ENCODE data around the gene TP53I13.

TP53I13 gene

DNA sequence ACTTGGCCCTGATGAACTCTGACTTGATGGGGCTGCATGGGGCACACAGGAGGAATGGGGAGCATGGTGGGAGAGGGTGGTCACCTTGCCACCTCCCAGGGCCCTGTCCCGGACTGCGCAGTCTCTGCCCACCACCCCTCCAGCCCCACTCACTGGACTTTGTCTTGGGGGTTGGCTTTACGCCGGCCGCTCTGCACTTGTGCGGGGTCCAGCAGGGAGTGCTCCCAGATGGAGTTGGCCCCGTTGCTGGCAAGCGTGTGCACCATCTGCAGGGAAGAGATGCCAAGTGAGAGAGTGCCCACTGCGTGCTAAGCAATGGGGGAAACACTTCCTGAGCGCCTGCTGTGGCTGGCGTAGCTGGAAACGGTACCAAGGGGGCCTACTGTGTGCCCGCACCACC, 14.3 kb downstream of the TP53I13 start:
- Mint-ChIP-seq H3K27ac (peak overlapping the region; percentile 67), H3K4me1 (ENCODE audit: low read depth) (peaks cover 60% of the 10 kb centered on the region)

GRCh38 chr17:29583324-29584248, 15.1 kb downstream of the TP53I13 start:
- H3K4me3 Mint-ChIP-seq: no peak overlapping the region
- H3K27ac Mint-ChIP-seq: peak overlapping the region; percentile 94
- no peaks in the 10 kb centered on the region for H3K27me3 Mint-ChIP-seq
- peaks cover 76% of the 10 kb centered on the region for H3K36me3 Mint-ChIP-seq (ENCODE audit: low read depth)
- peaks cover 65% of the 10 kb centered on the region for H3K4me1 Mint-ChIP-seq (ENCODE audit: low read depth)
- DNase-seq: no peak
- no peaks in the 10 kb centered on the region for H3K9me3 Mint-ChIP-seq

More for the DNA sequence above, 14.3 kb downstream of the TP53I13 start:
- no peak for DNase-seq
- H3K9me3 Mint-ChIP-seq: no peaks in the 10 kb centered on the region
- H3K36me3 Mint-ChIP-seq (ENCODE audit: low read depth): peaks cover 76% of the 10 kb centered on the region
- H3K4me3 Mint-ChIP-seq: no peak overlapping the region
- no peaks in the 10 kb centered on the region for H3K27me3 Mint-ChIP-seq

DNA sequence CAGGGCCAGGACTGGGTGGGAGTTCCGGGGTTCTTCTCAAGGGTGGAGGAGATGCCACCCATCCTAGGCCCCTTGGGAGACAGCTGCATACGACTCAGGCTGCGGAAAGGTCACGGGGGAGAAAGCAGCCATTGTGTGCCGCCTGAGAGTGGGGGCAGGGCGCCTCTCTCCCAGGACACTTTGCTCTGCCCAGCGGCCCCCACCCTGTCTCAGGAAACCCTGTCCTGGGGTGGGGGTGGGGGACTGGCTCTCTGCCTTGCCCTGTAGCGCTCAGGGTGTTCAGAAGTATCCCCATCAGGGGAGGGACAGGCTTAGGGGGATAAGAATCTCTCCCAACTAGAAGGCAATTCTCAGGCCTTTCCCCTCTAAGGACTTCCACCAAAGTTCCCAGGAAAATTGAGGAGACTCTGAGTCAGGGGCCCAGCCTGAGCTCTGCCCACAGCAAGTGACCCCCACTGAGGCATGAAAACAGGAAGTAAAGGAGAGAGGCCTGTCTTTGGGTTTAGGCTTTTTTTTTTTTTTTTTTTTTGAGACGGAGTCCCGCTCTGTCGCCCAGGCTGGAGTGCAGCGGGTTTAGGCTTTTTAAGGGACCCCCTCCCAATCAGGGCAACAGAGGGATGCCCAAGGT, 16.1 kb downstream of the TP53I13 start:
- no peak for DNase-seq
- H3K27ac Mint-ChIP-seq: peak overlapping the region; percentile 94

GRCh38 chr17:29585080-29585751, 16.7 kb downstream of the TP53I13 start:
- peak overlapping the region; percentile 51 for H3K4me3 Mint-ChIP-seq
- H3K4me1 Mint-ChIP-seq (ENCODE audit: low read depth): peaks cover 66% of the 10 kb centered on the region

More for the DNA sequence above, 16.1 kb downstream of the TP53I13 start:
- no peak overlapping the region for H3K4me3 Mint-ChIP-seq
- H3K4me1 Mint-ChIP-seq (ENCODE audit: low read depth): peaks cover 65% of the 10 kb centered on the region
- no peaks in the 10 kb centered on the region for H3K27me3 Mint-ChIP-seq
- H3K9me3 Mint-ChIP-seq: no peaks in the 10 kb centered on the region
- peaks cover 68% of the 10 kb centered on the region for H3K36me3 Mint-ChIP-seq (ENCODE audit: low read depth)

GRCh38 chr17:29586676-29587469, 18.4 kb downstream of the TP53I13 start:
- H3K9me3 Mint-ChIP-seq: no peaks in the 10 kb centered on the region
- H3K27ac Mint-ChIP-seq: peak overlapping the region; percentile 94
- peaks cover 71% of the 10 kb centered on the region for H3K4me1 Mint-ChIP-seq (ENCODE audit: low read depth)
- no peaks in the 10 kb centered on the region for H3K27me3 Mint-ChIP-seq
- DNase-seq: no peak
- peak overlapping the region; percentile 96 for H3K4me3 Mint-ChIP-seq
- peaks cover 45% of the 10 kb centered on the region for H3K36me3 Mint-ChIP-seq (ENCODE audit: low read depth)

More at GRCh38 chr17:29585080-29585751, 16.7 kb downstream of the TP53I13 start:
- Mint-ChIP-seq H3K9me3 (no peaks in the 10 kb centered on the region), H3K27me3 (no peaks in the 10 kb centered on the region), H3K27ac (peak overlapping the region; percentile 94), H3K36me3 (ENCODE audit: low read depth) (peaks cover 62% of the 10 kb centered on the region)
- DNase-seq: no peak

DNA sequence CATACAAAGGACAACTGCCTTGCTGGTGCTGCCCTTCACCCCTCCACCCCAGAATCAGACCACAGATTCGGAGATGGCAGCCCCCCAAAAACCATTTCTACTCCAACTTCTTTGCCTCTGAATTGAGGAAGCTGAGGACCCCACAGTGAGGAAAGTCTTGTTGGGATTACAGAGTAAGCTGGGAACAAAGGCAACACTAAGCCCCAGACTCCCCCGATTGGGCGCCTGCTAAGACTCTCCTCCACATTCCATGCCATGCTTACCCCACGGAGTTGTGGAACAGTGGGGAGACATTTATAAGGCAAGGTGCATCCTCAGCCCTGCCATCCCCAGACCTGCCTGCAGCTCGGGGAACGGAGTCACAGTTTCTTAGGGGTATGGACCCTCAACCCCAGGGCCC, 19.1 kb downstream of the TP53I13 start:
- Mint-ChIP-seq H3K27ac (peak overlapping the region; percentile 94), H3K27me3 (no peaks in the 10 kb centered on the region), H3K9me3 (no peaks in the 10 kb centered on the region), H3K4me1 (ENCODE audit: low read depth) (peaks cover 74% of the 10 kb centered on the region), H3K36me3 (ENCODE audit: low read depth) (peaks cover 38% of the 10 kb centered on the region), H3K4me3 (peak overlapping the region; percentile 96)
- DNase-seq: no peak

- H3K27me3 Mint-ChIP-seq: no peaks in the 10 kb centered on the region
- no peak for DNase-seq
- peaks cover 78% of the 10 kb centered on the region for H3K4me1 Mint-ChIP-seq (ENCODE audit: low read depth)
- peak overlapping the region; percentile 96 for H3K4me3 Mint-ChIP-seq
- H3K27ac Mint-ChIP-seq: peak overlapping the region; percentile 94
- no peaks in the 10 kb centered on the region for H3K9me3 Mint-ChIP-seq
- peaks cover 33% of the 10 kb centered on the region for H3K36me3 Mint-ChIP-seq (ENCODE audit: low read depth)
Measured at GRCh38 chr17:29588017-29588561, 19.6 kb downstream of the TP53I13 start.

GRCh38 chr17:29588562-29589411, 20.3 kb downstream of the TP53I13 start:
- H3K9me3 Mint-ChIP-seq: no peaks in the 10 kb centered on the region
- peaks cover 27% of the 10 kb centered on the region for H3K36me3 Mint-ChIP-seq (ENCODE audit: low read depth)
- H3K27ac Mint-ChIP-seq: peak overlapping the region; percentile 94
- peaks cover 75% of the 10 kb centered on the region for H3K4me1 Mint-ChIP-seq (ENCODE audit: low read depth)
- peak overlapping the region; percentile 96 for H3K4me3 Mint-ChIP-seq
- DNase-seq: peak; percentile 73
- H3K27me3 Mint-ChIP-seq: no peaks in the 10 kb centered on the region

GRCh38 chr17:29589524-29590410, 21.3 kb downstream of the TP53I13 start, which contains the start of gene GIT1:
TSS of gene GIT1 (minus strand) at chr17:29589648. CDS start at chr17:29589378, 270 bp downstream.
- H3K9me3 Mint-ChIP-seq: no peaks in the 10 kb centered on the region
- H3K27me3 Mint-ChIP-seq: no peaks in the 10 kb centered on the region
- DNase-seq: peak; percentile 89
- H3K4me3 Mint-ChIP-seq: peak within 1 kb of the TSS; percentile 96
- H3K4me1 Mint-ChIP-seq (ENCODE audit: low read depth): peaks cover 74% of the 10 kb centered on the region
- peaks cover 26% of the 10 kb centered on the region for H3K36me3 Mint-ChIP-seq (ENCODE audit: low read depth)
- peak within 1 kb of the TSS; percentile 94 for H3K27ac Mint-ChIP-seq

DNA sequence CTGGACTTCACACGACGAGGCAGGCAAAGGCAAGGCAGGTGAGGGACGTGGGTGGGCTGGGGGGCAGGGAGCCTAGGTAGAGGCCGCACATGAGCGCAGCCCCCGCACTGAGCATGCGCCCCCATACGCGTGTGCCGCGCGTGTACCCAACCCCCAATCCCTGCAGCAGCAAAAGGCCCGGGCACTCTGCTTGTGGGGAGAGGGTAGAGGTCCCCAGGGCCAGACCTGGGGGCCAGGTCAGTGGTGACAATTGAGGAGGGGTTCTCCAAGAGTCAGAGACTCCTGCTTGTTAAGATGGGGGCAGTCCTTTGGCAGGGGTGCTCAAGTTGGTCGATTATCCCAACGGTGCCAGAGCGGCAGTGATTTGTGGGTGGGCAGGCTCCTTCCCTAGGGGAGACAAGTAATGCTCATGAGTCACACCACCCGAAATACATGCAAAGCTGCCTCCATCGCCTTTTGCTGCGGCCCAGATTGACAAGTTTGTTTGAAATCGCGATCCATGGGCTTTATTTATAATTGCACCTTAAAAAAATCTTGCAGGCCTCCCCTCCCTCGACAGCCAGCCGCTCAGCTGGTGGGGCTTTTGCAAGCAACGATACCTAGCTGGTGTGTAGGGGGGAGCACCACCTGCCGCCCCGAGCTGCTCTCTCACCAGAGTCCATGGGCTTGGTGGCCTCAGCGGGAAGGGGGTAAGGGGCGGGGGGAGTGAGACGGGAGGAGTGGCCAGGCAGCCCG, 22.1 kb downstream of the TP53I13 start:
- Mint-ChIP-seq H3K36me3 (ENCODE audit: low read depth) (peaks cover 24% of the 10 kb centered on the region), H3K4me1 (ENCODE audit: low read depth) (peaks cover 70% of the 10 kb centered on the region), H3K27ac (peak overlapping the region; percentile 92), H3K27me3 (no peaks in the 10 kb centered on the region), H3K4me3 (peak overlapping the region; percentile 79), H3K9me3 (no peaks in the 10 kb centered on the region)
- peak; percentile 60 for DNase-seq

DNA sequence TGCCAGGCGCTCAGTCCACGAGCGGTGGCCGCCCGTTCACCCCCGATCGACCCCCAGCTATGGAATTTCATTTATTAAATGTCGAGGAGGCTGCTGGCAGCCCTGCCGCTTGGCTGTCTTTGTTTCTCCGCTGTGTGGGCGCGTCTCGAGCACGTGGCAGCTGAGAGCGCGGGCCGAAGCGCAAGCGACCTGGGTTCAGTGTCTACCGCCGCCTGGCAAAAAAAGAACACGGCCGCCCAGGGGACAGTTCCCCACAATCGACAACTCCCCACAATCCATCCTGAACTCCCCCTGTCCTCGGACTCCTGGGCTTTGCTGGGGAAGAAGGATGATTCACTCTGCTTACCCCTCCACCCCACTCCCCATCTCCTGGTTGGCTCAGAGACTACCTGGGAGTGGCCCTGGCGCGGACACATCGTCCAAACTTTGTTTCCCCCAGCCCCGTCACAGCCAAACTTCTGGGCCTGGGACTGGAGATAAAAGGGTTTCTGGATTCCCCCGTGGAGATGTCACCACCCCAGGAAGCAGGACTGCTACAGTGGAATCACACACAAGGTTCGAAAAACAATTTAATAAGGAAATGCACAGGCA, 22.7 kb downstream of the TP53I13 start:
- Mint-ChIP-seq H3K36me3 (ENCODE audit: low read depth) (peaks cover 22% of the 10 kb centered on the region), H3K27ac (peak overlapping the region; percentile 92), H3K27me3 (no peaks in the 10 kb centered on the region), H3K4me1 (ENCODE audit: low read depth) (peaks cover 63% of the 10 kb centered on the region), H3K9me3 (no peaks in the 10 kb centered on the region), H3K4me3 (peak overlapping the region; percentile 79)
- DNase-seq: peak; percentile 74
